Uterus (tissue), 4 donors: ENCODE results near the gene TUT7. TPM values are rescaled to one million over a fixed set of nuclear protein-coding genes. Genes with fewer than 3 reads are reported as not detected.

Experiments used
- DNase-seq, 2 donors: peaks; one replicate each; pipeline ENCODE4 v3.0.0-alpha.2; 2019 to 2020
- H3K27ac ChIP-seq, 2 donors: fragments of 200-600 bp; sonication (generic); 1 replicate in 1 of 2; 2 replicates in 1 of 2; pipeline ENCODE4 v1.5.1; 2016 to 2018
- H3K27me3 ChIP-seq, 2 donors: fragments of 200-600 bp; sonication (generic); one replicate each; pipeline ENCODE4 v1.5.1; 2018 to 2019; ENCODE audit warnings: control low read depth in 1 of 2
- H3K36me3 ChIP-seq, 2 donors: fragments of 200-600 bp; sonication (generic); one replicate each; pipeline ENCODE4 v1.5.1; 2019; ENCODE audit warnings: control low read depth in 1 of 2
- H3K4me1 ChIP-seq, 2 donors: fragments of 200-600 bp; sonication (generic); one replicate each; pipeline ENCODE4 v1.5.1; 2018 to 2019; ENCODE audit warnings: control low read depth in 1 of 2
- H3K4me3 ChIP-seq, 2 donors: fragments of 200-600 bp; sonication (generic); 1 replicate in 1 of 2; 2 replicates in 1 of 2; pipeline ENCODE4 v1.5.1; 2018 to 2019; ENCODE audit warnings: mild to moderate bottlenecking in 1 of 2
- H3K9me3 ChIP-seq, 2 donors: fragments of 200-600 bp; sonication (generic); one replicate each; pipeline ENCODE4 v1.5.1; 2019; ENCODE audit warnings: control low read depth in 1 of 2
- POLR2A ChIP-seq, 2 donors: fragments of 450-650 bp; IDR thresholded peaks; one replicate each; pipeline ENCODE4 v1.6.1; 2016; ENCODE audit warnings: antibody characterized with exemption in 2 of 2, mild to moderate bottlenecking in 1 of 2, moderate library complexity in 1 of 2
- intact Hi-C: fragments of 100-400 bp; cut with DNase I; formaldehyde crosslinking; loops from one replicate; pipeline ENCODE4 v1.15.1; 2023; ENCODE audit warnings: low total_unique reads
- total RNA-seq, 4 donors: library from RNA; depleted of rRNA in 3 of 4; stranded (reverse); fragments of >200 nt in 3 of 4; gene quantifications; one replicate each; pipeline versions ENCODE4 v1.1.0 to v1.2.4, GENCODE V29; 2014 to 2023
- TF ChIP-seq, protein P1 (sequence below), 4 experiments: fragments of 200-600 bp in 2 of 4; fragments of 450-650 bp in 2 of 4; sonication (generic) in 2 of 4; IDR thresholded peaks; one replicate each; pipeline ENCODE4 v1.5.1; 2016 to 2019; ENCODE audit warnings: antibody characterized with exemption in 4 of 4, mild to moderate bottlenecking in 2 of 4, moderate library complexity in 1 of 4
- donor health status: DM: yes; HTN: yes; CAD: no.

The TUT7 gene
- total RNA-seq, 4 donors from 2014 or later, result 13.8 to 41.5 (median 20.3) TPM

- TF ChIP-seq, protein P1, sequence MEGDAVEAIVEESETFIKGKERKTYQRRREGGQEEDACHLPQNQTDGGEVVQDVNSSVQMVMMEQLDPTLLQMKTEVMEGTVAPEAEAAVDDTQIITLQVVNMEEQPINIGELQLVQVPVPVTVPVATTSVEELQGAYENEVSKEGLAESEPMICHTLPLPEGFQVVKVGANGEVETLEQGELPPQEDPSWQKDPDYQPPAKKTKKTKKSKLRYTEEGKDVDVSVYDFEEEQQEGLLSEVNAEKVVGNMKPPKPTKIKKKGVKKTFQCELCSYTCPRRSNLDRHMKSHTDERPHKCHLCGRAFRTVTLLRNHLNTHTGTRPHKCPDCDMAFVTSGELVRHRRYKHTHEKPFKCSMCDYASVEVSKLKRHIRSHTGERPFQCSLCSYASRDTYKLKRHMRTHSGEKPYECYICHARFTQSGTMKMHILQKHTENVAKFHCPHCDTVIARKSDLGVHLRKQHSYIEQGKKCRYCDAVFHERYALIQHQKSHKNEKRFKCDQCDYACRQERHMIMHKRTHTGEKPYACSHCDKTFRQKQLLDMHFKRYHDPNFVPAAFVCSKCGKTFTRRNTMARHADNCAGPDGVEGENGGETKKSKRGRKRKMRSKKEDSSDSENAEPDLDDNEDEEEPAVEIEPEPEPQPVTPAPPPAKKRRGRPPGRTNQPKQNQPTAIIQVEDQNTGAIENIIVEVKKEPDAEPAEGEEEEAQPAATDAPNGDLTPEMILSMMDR (IDR thresholded peaks at IDR 0.05), result no peak
- peak; percentile 85 to 86 for TF ChIP-seq POLR2A (IDR thresholded peaks at IDR 0.05)
- intact Hi-C loops, result no loop called here
- H3K27ac ChIP-seq, result peak within 1 kb of the TSS; percentile 90 to 91
- H3K4me3 ChIP-seq, result peak within 1 kb of the TSS; percentile 71 to 81
- H3K9me3 ChIP-seq, result no peaks in the 10 kb centered on the region
- peak; percentile 97 for DNase-seq
- H3K4me1 ChIP-seq, result peaks cover 0 to 5% of the 10 kb centered on the region in 2 donors
- H3K36me3 ChIP-seq, result no peaks in the 10 kb centered on the region
- H3K27me3 ChIP-seq, result no peaks in the 10 kb centered on the region
Observed at GRCh38 chr9:86282077-86282978, 71.9 kb downstream of the TUT7 start, which contains the start of gene ISCA1. Gene ISCA1, minus strand, starts transcription at chr9:86282538. Its CDS starts 80 bp downstream, at chr9:86282458.

DNA sequence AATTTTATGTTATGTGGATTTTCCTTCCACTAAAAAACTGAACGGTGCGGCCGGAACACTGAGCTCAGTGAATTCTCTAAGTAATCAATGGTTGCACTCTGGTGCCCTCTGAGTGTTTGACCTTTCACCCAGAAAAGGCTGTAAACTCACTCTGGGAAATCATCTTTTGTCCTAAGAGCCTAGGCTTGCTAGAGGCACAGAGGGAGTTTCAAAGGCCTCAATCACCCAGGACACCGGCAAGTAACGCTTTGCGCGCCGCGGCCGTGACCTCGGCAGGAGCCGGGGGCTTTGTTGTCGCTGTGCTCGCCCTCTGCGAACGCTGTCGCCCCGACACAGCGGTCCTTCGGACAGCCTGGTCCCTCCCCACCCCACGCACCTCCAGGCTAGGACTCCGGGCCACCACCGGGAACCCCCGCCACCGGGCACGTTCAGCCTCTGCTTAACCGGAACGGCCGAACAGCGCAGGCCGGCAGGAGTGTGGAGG, 72.6 kb downstream of the TUT7 start:
- no peak for DNase-seq
- Histone ChIP-seq H3K4me1 (peaks cover 0 to 5% of the 10 kb centered on the region in 2 donors), H3K27ac (peak overlapping the region; percentile 90 to 91), H3K9me3 (no peaks in the 10 kb centered on the region), H3K27me3 (no peaks in the 10 kb centered on the region), H3K36me3 (no peaks in the 10 kb centered on the region), H3K4me3 (peak overlapping the region; percentile 71 to 81)
- no peak for TF ChIP-seq POLR2A (IDR thresholded peaks at IDR 0.05)
- TF ChIP-seq, protein P1 (IDR thresholded peaks at IDR 0.05), result no peak
- intact Hi-C loops, result no loop called here

GRCh38 chr9:86280580-86280979, 73.6 kb downstream of the TUT7 start:
- Histone ChIP-seq H3K4me1 (peaks cover 0 to 5% of the 10 kb centered on the region in 2 donors), H3K27ac (no peak overlapping the region), H3K27me3 (no peaks in the 10 kb centered on the region), H3K4me3 (peak overlapping the region in 1 of 2 donors; percentile 71), H3K9me3 (no peaks in the 10 kb centered on the region), H3K36me3 (no peaks in the 10 kb centered on the region)
- TF ChIP-seq, protein P1 (IDR thresholded peaks at IDR 0.05), result no peak
- TF ChIP-seq POLR2A (IDR thresholded peaks at IDR 0.05), result no peak
- intact Hi-C loops, result no loop called here
- DNase-seq, result no peak

- Histone ChIP-seq H3K9me3 (no peaks in the 10 kb centered on the region), H3K27me3 (no peaks in the 10 kb centered on the region), H3K36me3 (no peaks in the 10 kb centered on the region), H3K27ac (no peak overlapping the region), H3K4me1 (peaks cover 0 to 5% of the 10 kb centered on the region in 2 donors), H3K4me3 (no peak overlapping the region)
- DNase-seq, result no peak
- TF ChIP-seq POLR2A (IDR thresholded peaks at IDR 0.05), result no peak
- TF ChIP-seq, protein P1 (IDR thresholded peaks at IDR 0.05), result no peak
- intact Hi-C loops, result no loop called here
Observed at GRCh38 chr9:86279839-86280238, 74.4 kb downstream of the TUT7 start.

GRCh38 chr9:86277072-86277471, 77.1 kb downstream of the TUT7 start:
- intact Hi-C loops, result no loop called here
- Histone ChIP-seq H3K36me3 (no peaks in the 10 kb centered on the region), H3K4me3 (no peak overlapping the region), H3K27me3 (no peaks in the 10 kb centered on the region), H3K4me1 (peaks cover 0 to 5% of the 10 kb centered on the region in 2 donors), H3K9me3 (no peaks in the 10 kb centered on the region), H3K27ac (no peak overlapping the region)
- DNase-seq, result no peak
- no peak for TF ChIP-seq POLR2A (IDR thresholded peaks at IDR 0.05)
- TF ChIP-seq, protein P1 (IDR thresholded peaks at IDR 0.05), result no peak
